Suprapubic skin (tissue), 3 donors: ENCODE measurements around the gene SERINC5.

ENCODE experiments used
- EP300 ChIP-seq: sonication (generic); formaldehyde crosslinking; IDR thresholded peaks from one replicate; pipeline ENCODE4 v1.6.1; 2017; ENCODE audit warnings: antibody characterized with exemption
- POLR2A ChIP-seq, 2 donors: fragments of 450-650 bp; IDR thresholded peaks; one replicate each; pipeline ENCODE4 v1.6.1; 2017; ENCODE audit warnings: antibody characterized with exemption in 2 of 2, mild to moderate bottlenecking in 2 of 2, moderate library complexity in 2 of 2
- TF ChIP-seq, protein P1 (sequence below), 2 donors: fragments of 200-600 bp in 1 of 2; fragments of 450-650 bp in 1 of 2; sonication (generic) in 1 of 2; IDR thresholded peaks; one replicate each; pipeline ENCODE4 v1.5.1; 2016 to 2019; ENCODE audit warnings: antibody characterized with exemption in 2 of 2, mild to moderate bottlenecking in 1 of 2, moderate library complexity in 1 of 2

DNA sequence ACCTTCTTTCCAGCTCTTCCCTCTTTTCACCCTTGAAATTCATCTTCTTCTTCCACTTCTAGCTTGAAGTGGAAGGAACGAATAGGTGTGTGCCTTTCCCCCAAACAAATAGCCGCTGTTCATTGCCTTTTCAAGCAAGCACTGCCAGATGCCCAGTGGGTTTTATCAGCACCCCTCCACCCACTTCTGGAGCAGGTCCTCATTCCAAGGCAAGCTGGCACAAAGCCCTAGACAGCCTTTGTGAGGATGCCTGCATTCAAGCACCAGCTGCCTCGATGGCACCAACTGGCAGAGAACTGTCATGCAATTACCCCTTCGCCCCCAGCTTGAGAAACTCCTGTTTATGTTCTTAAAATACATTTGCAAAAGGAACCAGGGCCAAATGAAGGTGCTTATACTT is 36.5 kb downstream of the SERINC5 start:
- TF ChIP-seq POLR2A (IDR thresholded peaks at IDR 0.05) (no peak), EP300 (no peak)
- TF ChIP-seq, protein P1, sequence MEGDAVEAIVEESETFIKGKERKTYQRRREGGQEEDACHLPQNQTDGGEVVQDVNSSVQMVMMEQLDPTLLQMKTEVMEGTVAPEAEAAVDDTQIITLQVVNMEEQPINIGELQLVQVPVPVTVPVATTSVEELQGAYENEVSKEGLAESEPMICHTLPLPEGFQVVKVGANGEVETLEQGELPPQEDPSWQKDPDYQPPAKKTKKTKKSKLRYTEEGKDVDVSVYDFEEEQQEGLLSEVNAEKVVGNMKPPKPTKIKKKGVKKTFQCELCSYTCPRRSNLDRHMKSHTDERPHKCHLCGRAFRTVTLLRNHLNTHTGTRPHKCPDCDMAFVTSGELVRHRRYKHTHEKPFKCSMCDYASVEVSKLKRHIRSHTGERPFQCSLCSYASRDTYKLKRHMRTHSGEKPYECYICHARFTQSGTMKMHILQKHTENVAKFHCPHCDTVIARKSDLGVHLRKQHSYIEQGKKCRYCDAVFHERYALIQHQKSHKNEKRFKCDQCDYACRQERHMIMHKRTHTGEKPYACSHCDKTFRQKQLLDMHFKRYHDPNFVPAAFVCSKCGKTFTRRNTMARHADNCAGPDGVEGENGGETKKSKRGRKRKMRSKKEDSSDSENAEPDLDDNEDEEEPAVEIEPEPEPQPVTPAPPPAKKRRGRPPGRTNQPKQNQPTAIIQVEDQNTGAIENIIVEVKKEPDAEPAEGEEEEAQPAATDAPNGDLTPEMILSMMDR (IDR thresholded peaks at IDR 0.05) = no peak
